Measurements from ENCODE around the gene COX6B2. TPM values are rescaled to one million over a fixed set of nuclear protein-coding genes. Genes with fewer than 3 reads are reported as not detected.
A peak's percentile ranks its signal among the peaks of the same experiment; 100 is the strongest.

Gene COX6B2
- total and polyA plus RNA-seq, 4 experiments from 2014 or later, result 0.38 TPM; not detected in 3

DNA sequence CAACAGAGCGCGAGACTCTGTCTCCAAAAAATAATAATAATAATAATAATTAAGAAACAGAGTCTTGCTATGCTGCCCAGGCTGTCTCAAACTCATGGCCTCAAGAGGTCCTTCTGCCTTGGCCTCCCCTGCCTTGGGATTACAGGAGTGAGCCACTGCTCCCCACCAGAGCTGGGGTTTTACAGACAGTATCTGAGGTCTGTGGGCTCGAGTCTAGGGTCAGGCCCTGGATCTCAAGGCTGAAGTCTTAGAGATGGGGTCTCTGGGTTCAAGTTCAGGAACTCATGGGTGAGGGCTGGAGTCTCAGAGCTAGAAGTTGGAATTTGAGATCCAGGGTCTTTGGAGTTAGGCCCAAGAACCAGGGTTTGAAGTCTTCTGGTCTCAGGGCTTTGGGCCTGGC, 12.3 kb upstream of the COX6B2 start:
- intact Hi-C loops (cut with micrococcal nuclease), result no loop called here
- Histone ChIP-seq H3K9me3 (ENCODE audit: control insufficient read depth in 1 of 2, low read length in 2 of 2) (no peaks in the 10 kb centered on the region), H3K4me1 (ENCODE audit: insufficient read depth, low read length) (peaks cover 7% of the 10 kb centered on the region), H3K27me3 (ENCODE audit: insufficient read depth, low read length) (peaks cover 19% of the 10 kb centered on the region), H3K27ac (ENCODE audit: low read depth, low read length) (no peak overlapping the region), H3K4me3 (ENCODE audit: low read length in 2 of 2) (no peak overlapping the region), H3K36me3 (ENCODE audit: insufficient read depth, low read length) (no peaks in the 10 kb centered on the region)
- Mint-ChIP-seq H3K9me3 (peaks cover 0 to 4% (median 0%) of the 10 kb centered on the region in 8 donors), H3K4me3 (peak overlapping the region in 2 of 8 donors; percentile 12 to 21), H3K36me3 (no peaks in the 10 kb centered on the region), H3K4me1 (peaks cover 4 to 5% (median 5%) of the 10 kb centered on the region in 4 donors), H3K27ac (no peak overlapping the region), H3K27me3 (peaks cover 19 to 27% of the 10 kb centered on the region in 2 donors)
- DNase-seq, result no peak
- ChIA-PET POLR2A (ENCODE audit: partially characterized antibody) (interaction anchor here (0.9 kb wide), 1 partner anchor 49 kb away, joined by 3 read pairs; no protein-coding TSS in a partner anchor), CTCF (ENCODE audit: partially characterized antibody) (no interaction called here)

DNA sequence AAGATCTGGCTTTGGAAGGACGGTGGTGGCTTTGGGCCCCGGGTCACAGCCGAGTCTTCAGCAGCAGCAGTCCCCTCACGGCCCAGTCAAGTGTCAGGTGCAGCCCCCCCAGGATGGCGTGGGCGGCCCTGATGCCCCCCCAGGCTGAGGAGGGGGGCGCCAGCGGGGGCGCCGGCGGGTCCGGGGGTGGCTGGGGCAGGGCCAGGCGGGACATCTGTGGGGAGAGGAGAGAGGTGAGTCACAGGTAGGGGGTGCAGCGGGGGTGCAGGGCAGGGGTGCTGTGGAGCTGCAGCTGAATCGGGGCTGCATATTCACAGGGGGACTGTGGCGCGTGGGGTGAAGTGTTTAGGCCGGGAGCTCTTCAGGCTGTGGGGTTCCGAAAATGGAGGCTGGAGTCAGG, 11.4 kb upstream of the COX6B2 start:
- Mint-ChIP-seq H3K4me3 (no peak overlapping the region), H3K36me3 (no peaks in the 10 kb centered on the region), H3K9me3 (peaks cover 0 to 4% (median 0%) of the 10 kb centered on the region in 8 donors), H3K27ac (no peak overlapping the region), H3K4me1 (peaks cover 4 to 5% (median 5%) of the 10 kb centered on the region in 4 donors), H3K27me3 (peaks cover 13 to 20% of the 10 kb centered on the region in 2 donors)
- Histone ChIP-seq H3K9me3 (ENCODE audit: control insufficient read depth in 1 of 2, low read length in 2 of 2) (no peaks in the 10 kb centered on the region), H3K4me3 (ENCODE audit: low read length in 2 of 2) (no peak overlapping the region), H3K27me3 (ENCODE audit: insufficient read depth, low read length) (peaks cover 16% of the 10 kb centered on the region), H3K27ac (ENCODE audit: low read depth, low read length) (no peak overlapping the region), H3K36me3 (ENCODE audit: insufficient read depth, low read length) (no peaks in the 10 kb centered on the region), H3K4me1 (ENCODE audit: insufficient read depth, low read length) (peaks cover 7% of the 10 kb centered on the region)
- DNase-seq, result no peak
- intact Hi-C loops (cut with micrococcal nuclease), result no loop called here
- ChIA-PET CTCF (ENCODE audit: partially characterized antibody) (no interaction called here), POLR2A (ENCODE audit: partially characterized antibody) (no interaction called here)

DNA sequence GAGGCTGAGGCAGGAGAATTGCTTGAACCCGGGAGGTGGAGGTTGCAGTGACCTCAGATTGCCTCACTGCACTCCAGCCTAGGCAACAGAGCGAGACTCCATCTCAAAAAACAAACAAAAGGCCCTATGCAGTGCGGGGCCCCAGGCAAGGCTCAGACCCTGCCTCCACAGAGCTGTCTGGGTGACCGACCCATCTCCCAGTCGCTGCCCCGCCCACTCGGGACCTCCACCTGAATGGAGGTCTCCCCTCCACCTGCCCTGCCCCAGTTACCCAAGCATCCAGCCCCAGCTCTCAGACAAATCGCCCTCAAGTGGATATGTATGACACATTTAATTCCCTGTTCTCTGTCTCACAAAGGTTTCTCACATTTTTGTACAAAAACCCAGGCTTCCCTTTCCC, 10.7 kb upstream of the COX6B2 start:
- ChIA-PET POLR2A (ENCODE audit: partially characterized antibody) (no interaction called here), CTCF (ENCODE audit: partially characterized antibody) (no interaction called here)
- H3K27ac ChIP-seq (ENCODE audit: low read depth, low read length), result no peak overlapping the region
- Mint-ChIP-seq H3K36me3 (no peaks in the 10 kb centered on the region), H3K27ac (peak overlapping the region in 1 of 7 donors; percentile 29), H3K4me1 (peaks cover 2 to 5% (median 3%) of the 10 kb centered on the region in 4 donors), H3K9me3 (no peaks in the 10 kb centered on the region), H3K27me3 (peaks cover 7 to 16% of the 10 kb centered on the region in 2 donors), H3K4me3 (no peak overlapping the region)
- H3K9me3 ChIP-seq (ENCODE audit: control insufficient read depth in 1 of 2, low read length in 2 of 2), result no peaks in the 10 kb centered on the region
- peaks cover 10% of the 10 kb centered on the region for H3K27me3 ChIP-seq (ENCODE audit: insufficient read depth, low read length)
- intact Hi-C loops (cut with micrococcal nuclease), result no loop called here
- H3K4me1 ChIP-seq (ENCODE audit: insufficient read depth, low read length), result peaks cover 7% of the 10 kb centered on the region
- no peak overlapping the region for H3K4me3 ChIP-seq (ENCODE audit: low read length in 2 of 2)
- no peak for DNase-seq
- no peaks in the 10 kb centered on the region for H3K36me3 ChIP-seq (ENCODE audit: insufficient read depth, low read length)

DNA sequence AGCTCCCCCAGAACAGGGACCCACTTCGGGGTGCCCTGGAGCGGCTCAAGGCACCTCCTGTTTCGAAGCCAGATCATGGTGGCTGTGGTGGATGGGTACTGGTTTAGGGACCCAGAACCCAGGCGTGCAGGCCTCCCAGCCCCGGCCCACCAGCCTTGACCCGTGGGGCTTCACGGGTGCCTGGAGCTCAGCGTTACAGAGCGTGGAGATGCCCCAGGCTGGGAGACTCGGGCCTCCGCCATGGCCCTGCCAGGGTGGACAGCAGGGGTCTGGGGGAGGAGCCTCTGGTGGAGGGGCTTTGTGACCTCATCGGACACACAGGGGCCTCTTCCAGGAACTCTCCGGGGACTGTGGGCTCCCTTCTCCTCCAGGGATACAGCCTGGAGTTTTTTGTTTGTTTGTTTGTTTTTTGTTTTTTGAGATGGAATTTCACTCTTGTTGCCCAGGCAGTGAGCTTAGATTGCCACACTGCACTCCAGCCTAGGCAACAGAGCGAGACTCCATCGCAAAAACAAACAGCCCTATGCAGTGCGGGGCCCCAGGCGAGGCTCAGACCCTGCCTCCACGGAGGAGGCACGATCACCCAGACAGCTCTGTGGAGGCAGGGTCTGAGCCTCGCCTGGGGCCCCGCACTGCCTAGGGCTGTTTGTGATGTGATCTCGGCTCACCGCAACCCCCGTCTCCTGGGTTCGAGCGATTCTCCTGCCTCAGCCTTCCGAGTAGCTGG, 8.6 kb upstream of the COX6B2 start, which contains the start of gene GARIN5B:
GARIN5B (minus strand) TSS at position 271 of the 727 bp plus-strand sequence; CDS start at position 77, 194 bp downstream.
- no peak for DNase-seq
- POLR2A ChIA-PET (ENCODE audit: partially characterized antibody), result no interaction called here
- H3K9me3 Mint-ChIP-seq, result no peaks in the 10 kb centered on the region
- Histone ChIP-seq H3K9me3 (ENCODE audit: control insufficient read depth in 1 of 2, low read length in 2 of 2) (no peaks in the 10 kb centered on the region), H3K27ac (ENCODE audit: low read depth, low read length) (no peak within 1 kb of the TSS), H3K4me3 (ENCODE audit: low read length in 2 of 2) (no peak within 1 kb of the TSS), H3K36me3 (ENCODE audit: insufficient read depth, low read length) (no peaks in the 10 kb centered on the region), H3K27me3 (ENCODE audit: insufficient read depth, low read length) (no peaks in the 10 kb centered on the region), H3K4me1 (ENCODE audit: insufficient read depth, low read length) (no peaks in the 10 kb centered on the region)
- intact Hi-C loops (cut with micrococcal nuclease), result no loop called here
- no peaks in the 10 kb centered on the region for H3K4me1 Mint-ChIP-seq
- CTCF ChIA-PET (ENCODE audit: partially characterized antibody), result interaction anchor here (0.6 kb wide), 1 partner anchor 152 kb away, joined by 3 read pairs; no protein-coding TSS in a partner anchor
- H3K4me3 Mint-ChIP-seq, result no peak within 1 kb of the TSS
- peaks cover 5 to 10% of the 10 kb centered on the region in 2 donors for H3K27me3 Mint-ChIP-seq
- H3K36me3 Mint-ChIP-seq, result no peaks in the 10 kb centered on the region
- H3K27ac Mint-ChIP-seq, result no peak within 1 kb of the TSS

DNA sequence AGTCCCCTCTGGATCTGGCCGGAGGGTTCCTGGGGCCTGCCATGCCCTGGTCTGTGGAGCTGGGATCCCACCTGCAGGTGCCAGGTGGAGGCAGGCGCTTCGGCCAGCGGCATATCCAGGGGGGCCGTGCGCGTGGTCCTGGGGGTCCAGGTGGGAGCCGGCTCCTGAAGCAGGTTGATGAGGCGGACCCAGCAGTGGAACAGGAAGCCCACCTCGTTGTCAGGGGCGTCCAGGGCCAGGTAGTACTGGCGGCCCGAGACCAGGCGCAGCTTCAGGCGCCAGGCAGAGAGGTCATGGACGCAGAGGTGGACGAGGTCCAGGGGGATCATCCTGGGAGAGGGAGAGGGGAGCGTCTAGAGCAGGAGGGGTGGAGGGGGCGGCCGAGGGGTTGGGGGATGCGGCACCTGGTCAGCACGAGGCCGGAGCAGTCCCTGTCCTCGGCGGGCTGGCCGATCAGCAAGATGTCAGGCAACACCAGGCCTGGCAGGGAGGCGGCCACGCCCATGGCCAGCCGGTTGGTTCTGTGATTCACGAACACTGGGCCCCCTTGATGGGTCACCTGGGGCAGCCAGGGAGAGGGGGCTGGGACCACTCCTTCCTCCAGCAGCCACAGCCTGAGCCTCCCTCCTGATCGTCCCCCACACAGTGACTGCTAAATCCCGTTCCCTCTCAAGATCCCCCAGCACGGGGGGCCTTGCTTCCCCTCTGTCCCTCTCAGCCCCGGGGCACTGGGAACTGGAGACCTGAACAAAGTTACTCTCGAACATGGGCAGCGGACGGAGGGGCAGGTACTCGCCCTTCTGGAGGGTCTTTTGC, 7.9 kb upstream of the COX6B2 start:
- CTCF ChIA-PET (ENCODE audit: partially characterized antibody), result no interaction called here
- Histone ChIP-seq H3K27me3 (ENCODE audit: insufficient read depth, low read length) (peaks cover under 1% of the 10 kb centered on the region), H3K9me3 (ENCODE audit: control insufficient read depth in 1 of 2, low read length in 2 of 2) (no peaks in the 10 kb centered on the region), H3K4me1 (ENCODE audit: insufficient read depth, low read length) (no peaks in the 10 kb centered on the region), H3K36me3 (ENCODE audit: insufficient read depth, low read length) (no peaks in the 10 kb centered on the region), H3K4me3 (ENCODE audit: low read length in 2 of 2) (no peak overlapping the region), H3K27ac (ENCODE audit: low read depth, low read length) (no peak overlapping the region)
- Mint-ChIP-seq H3K4me1 (no peaks in the 10 kb centered on the region), H3K9me3 (no peaks in the 10 kb centered on the region), H3K36me3 (no peaks in the 10 kb centered on the region), H3K27me3 (peaks cover 4 to 10% of the 10 kb centered on the region in 2 donors), H3K27ac (no peak overlapping the region), H3K4me3 (no peak overlapping the region)
- POLR2A ChIA-PET (ENCODE audit: partially characterized antibody), result no interaction called here
- intact Hi-C loops (cut with micrococcal nuclease), result no loop called here
- DNase-seq, result no peak

DNA sequence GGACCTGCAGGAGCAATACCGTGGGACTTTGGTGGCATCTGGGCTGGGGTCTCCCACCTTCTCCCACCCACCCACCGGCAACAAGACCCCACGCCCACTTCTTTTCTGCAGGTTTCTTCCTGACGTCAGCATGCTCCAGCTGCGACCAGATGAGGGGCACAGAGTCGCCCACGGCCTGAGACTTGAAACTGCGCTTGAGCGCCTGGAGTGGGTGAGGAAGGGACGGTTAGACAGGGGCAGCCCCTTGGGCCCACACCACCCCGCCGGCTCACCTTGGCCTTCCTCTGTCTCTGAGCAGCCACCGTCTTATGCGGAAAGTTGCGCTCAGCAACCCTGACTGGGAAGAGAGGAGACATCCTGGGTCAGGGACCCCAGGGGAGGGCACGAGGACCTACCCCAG, 6.4 kb upstream of the COX6B2 start:
- H3K4me3 ChIP-seq (ENCODE audit: low read length in 2 of 2), result no peak overlapping the region
- intact Hi-C loops (cut with micrococcal nuclease), result no loop called here
- H3K4me3 Mint-ChIP-seq, result no peak overlapping the region
- H3K27me3 Mint-ChIP-seq, result peaks cover 6 to 8% of the 10 kb centered on the region in 2 donors
- H3K4me1 Mint-ChIP-seq, result no peaks in the 10 kb centered on the region
- no peaks in the 10 kb centered on the region for H3K36me3 Mint-ChIP-seq
- CTCF ChIA-PET (ENCODE audit: partially characterized antibody), result no interaction called here
- no peaks in the 10 kb centered on the region for H3K36me3 ChIP-seq (ENCODE audit: insufficient read depth, low read length)
- H3K27ac Mint-ChIP-seq, result no peak overlapping the region
- H3K27ac ChIP-seq (ENCODE audit: low read depth, low read length), result no peak overlapping the region
- peaks cover 3% of the 10 kb centered on the region for H3K27me3 ChIP-seq (ENCODE audit: insufficient read depth, low read length)
- H3K9me3 Mint-ChIP-seq, result no peaks in the 10 kb centered on the region
- no peaks in the 10 kb centered on the region for H3K4me1 ChIP-seq (ENCODE audit: insufficient read depth, low read length)
- DNase-seq, result no peak
- POLR2A ChIA-PET (ENCODE audit: partially characterized antibody), result no interaction called here
- H3K9me3 ChIP-seq (ENCODE audit: control insufficient read depth in 1 of 2, low read length in 2 of 2), result no peaks in the 10 kb centered on the region
